ENCODE measurements around the gene R3HDM1. TPM values are rescaled to one million over a fixed set of nuclear protein-coding genes. Genes with fewer than 3 reads are reported as not detected.
"Not testable (repeated sequence)": the region's sequence is repeated elsewhere in the genome, so short reads cannot be mapped to it uniquely, and the experiment has no call there.

R3HDM1 gene
- total RNA-seq, 1 experiment from 2014 or later = 16.4 TPM

DNA sequence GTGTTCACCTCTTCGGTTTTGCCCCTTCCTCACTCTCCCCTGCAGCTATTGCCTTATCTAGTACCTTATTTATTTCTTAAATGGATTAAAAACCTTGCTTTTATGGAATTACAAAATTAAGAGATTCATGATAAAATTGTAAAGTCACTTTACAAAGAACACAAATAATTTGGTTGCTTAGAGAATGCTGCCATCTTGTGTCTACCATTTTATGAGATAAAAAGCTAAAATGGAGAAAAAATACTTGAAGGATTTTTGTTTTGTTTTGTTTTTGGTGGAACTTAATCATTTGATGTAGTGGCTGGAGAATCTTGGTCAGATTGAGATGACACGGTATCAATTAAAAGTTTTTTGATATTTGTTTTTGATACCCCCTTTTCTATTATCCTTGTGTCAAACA is 69.6 kb downstream of the R3HDM1 start:
- H3K4me3 ChIP-seq (ENCODE audit: insufficient read depth, low read depth, low read length) = no peak overlapping the region
- no peak for DNase-seq
- H3K36me3 ChIP-seq (replicated peaks; ENCODE audit: control insufficient read depth, insufficient read depth, low read length) = peaks cover 1% of the 10 kb centered on the region
- no peaks in the 10 kb centered on the region for H3K27me3 ChIP-seq (ENCODE audit: control insufficient read depth, insufficient read depth, low read length)

GRCh38 chr2:135603543-135603942 is 72.3 kb downstream of the R3HDM1 start:
- DNase-seq = no peak
- Histone ChIP-seq H3K4me3 (ENCODE audit: insufficient read depth, low read depth, low read length) (no peak overlapping the region), H3K27me3 (ENCODE audit: control insufficient read depth, insufficient read depth, low read length) (no peaks in the 10 kb centered on the region), H3K36me3 (replicated peaks; ENCODE audit: control insufficient read depth, insufficient read depth, low read length) (peaks cover 3% of the 10 kb centered on the region)

DNA sequence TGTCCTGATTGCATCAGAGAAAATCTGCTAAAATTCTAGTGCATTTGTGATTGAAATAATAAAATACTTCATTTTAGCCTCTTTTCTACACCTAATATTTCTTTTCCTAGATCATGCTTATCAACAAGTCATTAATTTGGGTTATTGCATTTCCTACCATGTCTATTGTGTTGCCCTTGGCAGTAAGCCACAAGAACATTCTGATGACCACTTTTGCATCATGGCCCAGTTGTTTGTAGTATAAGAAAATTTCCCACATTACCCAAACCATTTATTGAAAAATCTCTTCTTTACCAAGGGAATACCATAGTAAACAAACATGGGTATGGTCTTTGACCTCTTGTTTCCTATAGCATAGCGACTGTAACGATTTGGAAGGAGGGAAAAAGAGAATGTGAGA is 76.3 kb downstream of the R3HDM1 start:
- no peak for DNase-seq
- no peaks in the 10 kb centered on the region for H3K27me3 ChIP-seq (ENCODE audit: control insufficient read depth, insufficient read depth, low read length)
- H3K36me3 ChIP-seq (replicated peaks; ENCODE audit: control insufficient read depth, insufficient read depth, low read length) = peaks cover 3% of the 10 kb centered on the region
- no peak overlapping the region for H3K4me3 ChIP-seq (ENCODE audit: insufficient read depth, low read depth, low read length)

DNA sequence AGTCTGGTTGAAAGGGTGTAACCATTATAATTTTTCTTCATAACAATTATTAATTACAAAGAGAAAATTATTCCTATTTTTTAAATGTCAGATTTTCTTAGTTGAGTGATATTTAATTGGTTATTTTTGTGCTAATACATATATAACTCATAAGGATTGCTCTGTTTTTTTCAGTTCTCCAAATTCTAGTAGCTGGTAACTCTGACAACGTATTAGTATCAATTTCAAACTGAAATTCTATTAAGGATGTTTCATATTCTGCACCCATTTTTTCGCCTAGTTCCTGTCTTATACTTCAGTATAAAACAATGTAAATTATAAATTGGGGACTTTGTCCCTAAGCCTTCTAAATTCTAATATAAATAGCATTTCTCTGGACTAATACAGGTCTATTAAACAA is 81.0 kb downstream of the R3HDM1 start:
- Histone ChIP-seq H3K36me3 (replicated peaks; ENCODE audit: control insufficient read depth, insufficient read depth, low read length) (no peaks in the 10 kb centered on the region; the same call in none of the 2 replicates), H3K4me3 (ENCODE audit: insufficient read depth, low read depth, low read length) (no peak overlapping the region), H3K27me3 (ENCODE audit: control insufficient read depth, insufficient read depth, low read length) (no peaks in the 10 kb centered on the region)
- DNase-seq = no peak

DNA sequence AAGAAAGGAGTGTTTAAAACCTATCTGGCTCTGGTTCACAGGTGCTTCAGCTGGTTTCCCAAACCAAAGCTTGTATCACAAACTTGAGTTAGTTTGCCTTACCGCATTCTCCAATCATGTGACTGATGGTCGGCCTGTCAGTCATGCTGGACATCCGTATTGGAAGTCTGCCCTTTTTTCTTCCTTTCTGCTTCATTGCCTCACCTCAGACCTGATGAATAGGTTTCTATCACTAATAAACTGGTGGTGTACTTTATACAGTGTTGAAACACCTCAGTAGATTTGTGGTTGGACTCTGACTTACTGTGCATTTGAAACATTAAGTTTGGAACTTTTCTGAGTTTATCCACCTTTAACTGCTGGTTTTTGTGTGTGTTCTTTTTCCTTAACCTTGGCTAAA is 84.1 kb downstream of the R3HDM1 start:
- no peaks in the 10 kb centered on the region for H3K36me3 ChIP-seq (replicated peaks; ENCODE audit: control insufficient read depth, insufficient read depth, low read length)
- no peak overlapping the region for H3K4me3 ChIP-seq (ENCODE audit: insufficient read depth, low read depth, low read length)
- H3K27me3 ChIP-seq (ENCODE audit: control insufficient read depth, insufficient read depth, low read length) = no peaks in the 10 kb centered on the region
- no peak for DNase-seq

DNA sequence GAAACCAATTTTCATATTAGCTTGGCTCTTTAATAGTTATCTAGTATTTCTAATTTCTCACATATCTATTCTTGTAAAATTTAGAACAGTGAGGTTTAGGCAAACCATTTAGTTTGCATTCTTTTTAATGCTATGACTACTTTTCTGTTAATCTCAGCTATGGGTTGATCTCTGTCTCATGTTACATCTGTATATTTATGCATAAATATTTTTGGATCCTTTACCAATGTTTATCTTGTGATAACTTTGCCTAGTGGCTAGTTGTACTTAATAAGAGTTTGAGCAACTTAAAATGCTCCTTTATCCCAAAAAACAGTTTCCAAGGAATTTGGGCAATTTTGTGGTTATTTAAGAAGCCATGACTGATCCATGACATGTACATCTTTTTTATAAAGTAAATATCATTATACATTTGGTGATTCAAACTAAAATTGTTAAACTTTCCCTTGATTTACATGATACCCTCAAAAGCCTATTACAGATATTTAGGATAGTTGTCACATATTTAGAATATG is 86.3 kb downstream of the R3HDM1 start:
- no peak overlapping the region for H3K4me3 ChIP-seq (ENCODE audit: insufficient read depth, low read depth, low read length)
- no peak for DNase-seq
- no peaks in the 10 kb centered on the region for H3K36me3 ChIP-seq (replicated peaks; ENCODE audit: control insufficient read depth, insufficient read depth, low read length)
- H3K27me3 ChIP-seq (ENCODE audit: control insufficient read depth, insufficient read depth, low read length) = no peaks in the 10 kb centered on the region

DNA sequence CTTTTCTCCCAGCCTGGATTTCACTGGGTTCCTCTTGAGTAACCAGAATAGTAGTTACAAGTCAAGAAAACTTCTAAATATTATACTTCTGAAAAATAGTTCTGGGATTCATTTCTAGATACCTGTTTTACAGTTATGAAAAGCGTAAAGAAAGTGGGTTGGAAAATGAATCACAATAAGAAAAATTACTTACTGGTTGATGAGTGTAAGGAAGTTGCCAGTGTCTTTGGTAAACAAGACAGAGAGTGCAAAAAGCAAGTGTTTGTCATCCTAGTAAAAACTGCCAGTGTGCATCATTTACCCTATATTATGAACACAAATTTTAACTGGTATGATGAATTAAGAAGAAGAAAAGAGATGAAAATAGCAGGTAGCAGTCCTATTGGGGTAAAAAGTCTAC is 88.9 kb downstream of the R3HDM1 start:
- Histone ChIP-seq H3K27me3 (ENCODE audit: control insufficient read depth, insufficient read depth, low read length) (no peaks in the 10 kb centered on the region), H3K4me3 (ENCODE audit: insufficient read depth, low read depth, low read length) (no peak overlapping the region), H3K36me3 (replicated peaks; ENCODE audit: control insufficient read depth, insufficient read depth, low read length) (no peaks in the 10 kb centered on the region)
- DNase-seq = no peak

DNA sequence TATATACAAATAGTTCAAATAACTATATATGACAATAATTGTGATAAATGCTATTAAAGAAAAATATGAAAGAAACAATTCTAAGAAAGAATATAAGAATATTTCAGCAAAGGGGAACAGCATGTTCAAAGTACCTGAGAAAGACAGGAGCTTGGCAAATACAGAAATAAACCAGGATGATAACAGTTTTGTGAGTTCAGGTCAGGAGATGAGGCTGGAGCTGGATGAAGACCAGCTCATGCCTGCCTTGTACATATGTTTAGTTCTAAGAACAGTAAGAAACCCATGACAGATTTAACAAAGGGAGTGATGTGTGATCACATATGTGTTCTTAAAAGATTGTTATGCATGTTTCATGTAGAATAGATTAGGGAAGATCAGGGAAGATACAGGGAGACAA is 98.2 kb downstream of the R3HDM1 start:
- 0 out of 2 replicates have a peak, but pooled peaks cover 1% of the 10 kb centered on the region for H3K36me3 ChIP-seq (replicated peaks; ENCODE audit: control insufficient read depth, insufficient read depth, low read length)
- DNase-seq = no peak
- H3K4me3 ChIP-seq (ENCODE audit: insufficient read depth, low read depth, low read length) = no peak overlapping the region
- H3K27me3 ChIP-seq (ENCODE audit: control insufficient read depth, insufficient read depth, low read length) = no peaks in the 10 kb centered on the region

DNA sequence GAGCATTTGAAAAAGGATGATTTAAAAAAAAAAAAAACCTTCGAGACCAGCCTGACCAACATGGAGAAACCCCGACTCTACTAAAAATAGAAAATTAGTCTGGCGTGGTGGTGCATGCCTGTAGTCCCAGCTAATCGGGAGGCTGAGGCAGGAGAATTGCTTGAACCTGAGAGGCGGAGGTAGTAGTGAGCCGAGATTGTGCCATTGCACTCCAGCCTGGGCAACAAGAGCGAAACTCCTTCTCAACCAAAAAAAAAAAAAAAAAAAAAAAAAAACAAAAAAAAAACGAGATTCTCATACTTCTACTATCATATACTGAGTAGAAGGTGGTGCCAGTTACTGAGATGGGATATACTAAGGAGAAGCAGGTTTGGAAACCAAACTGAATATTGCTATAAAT is 98.8 kb downstream of the R3HDM1 start:
- not testable (repeated sequence) for DNase-seq; H3K4me3 ChIP-seq (ENCODE audit: insufficient read depth, low read depth, low read length); H3K36me3 ChIP-seq (replicated peaks; ENCODE audit: control insufficient read depth, insufficient read depth, low read length); H3K27me3 ChIP-seq (ENCODE audit: control insufficient read depth, insufficient read depth, low read length)

- no peak for DNase-seq
- H3K27me3 ChIP-seq (ENCODE audit: control insufficient read depth, insufficient read depth, low read length) = no peaks in the 10 kb centered on the region
- no peak overlapping the region for H3K4me3 ChIP-seq (ENCODE audit: insufficient read depth, low read depth, low read length)
- 0 out of 2 replicates have a peak, but pooled peaks cover 1% of the 10 kb centered on the region for H3K36me3 ChIP-seq (replicated peaks; ENCODE audit: control insufficient read depth, insufficient read depth, low read length)
These were observed 99.2 kb downstream of the R3HDM1 start for GRCh38 chr2:135630488-135630887.

- DNase-seq = no peak
- Histone ChIP-seq H3K4me3 (ENCODE audit: insufficient read depth, low read depth, low read length) (no peak overlapping the region), H3K36me3 (replicated peaks; ENCODE audit: control insufficient read depth, insufficient read depth, low read length) (peaks cover 4% of the 10 kb centered on the region)
These were observed 102.3 kb downstream of the R3HDM1 start for GRCh38 chr2:135633582-135633981.

DNA sequence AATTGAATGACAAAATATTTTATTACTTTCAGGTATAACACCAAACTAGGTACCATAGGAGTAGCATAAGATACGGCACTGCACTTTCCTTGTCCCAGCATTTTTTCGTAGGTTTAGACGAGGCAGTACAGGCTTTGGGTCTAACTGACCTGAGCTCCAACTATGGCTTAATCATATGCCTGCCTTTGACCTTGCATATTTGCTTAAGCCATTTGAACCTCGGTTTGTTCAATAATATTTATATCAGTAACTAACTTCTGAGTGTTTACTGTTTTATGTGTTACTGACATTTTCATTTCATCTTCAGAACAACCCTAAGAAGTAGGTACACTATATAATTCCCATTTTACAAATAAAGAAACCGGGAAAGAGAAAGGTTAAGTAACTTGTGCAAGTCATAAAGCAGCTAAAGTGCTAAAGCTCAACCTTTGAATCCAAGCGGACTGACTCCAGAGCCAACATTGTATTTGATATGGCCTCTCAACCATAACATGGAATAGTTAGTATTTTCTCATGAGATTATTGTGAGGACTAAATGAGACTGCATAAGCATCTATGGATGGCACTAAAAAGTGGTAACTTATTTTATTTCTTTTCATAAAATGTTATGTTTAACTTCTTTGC is 104.0 kb downstream of the R3HDM1 start:
- peaks cover 9% of the 10 kb centered on the region for H3K36me3 ChIP-seq (replicated peaks; ENCODE audit: control insufficient read depth, insufficient read depth, low read length)
- DNase-seq = no peak
- no peaks in the 10 kb centered on the region for H3K27me3 ChIP-seq (ENCODE audit: control insufficient read depth, insufficient read depth, low read length)
- no peak overlapping the region for H3K4me3 ChIP-seq (ENCODE audit: insufficient read depth, low read depth, low read length)

More at GRCh38 chr2:135633582-135633981, 102.3 kb downstream of the R3HDM1 start:
- H3K27me3 ChIP-seq (ENCODE audit: control insufficient read depth, insufficient read depth, low read length) = no peaks in the 10 kb centered on the region

DNA sequence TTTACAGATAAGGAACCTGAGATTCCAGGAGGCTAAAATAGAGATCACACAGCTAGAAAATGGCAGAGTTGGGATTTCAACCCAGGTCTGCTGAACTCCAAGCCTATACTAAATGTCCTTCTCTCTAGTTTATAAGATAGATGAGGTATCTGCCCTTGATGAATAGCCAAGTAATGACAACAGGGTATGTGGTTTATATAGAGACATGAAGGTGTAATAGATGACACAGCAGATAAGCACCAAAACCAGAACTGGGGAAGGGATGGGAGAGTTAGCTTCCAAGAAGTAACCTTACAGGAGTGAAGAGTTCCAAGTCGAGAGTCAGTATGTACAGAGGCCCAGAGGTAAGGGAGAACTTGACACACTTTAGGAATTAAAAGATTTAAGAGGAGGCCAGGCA is 105.7 kb downstream of the R3HDM1 start:
- H3K4me3 ChIP-seq (ENCODE audit: insufficient read depth, low read depth, low read length) = no peak overlapping the region
- H3K27me3 ChIP-seq (ENCODE audit: control insufficient read depth, insufficient read depth, low read length) = no peaks in the 10 kb centered on the region
- H3K36me3 ChIP-seq (replicated peaks; ENCODE audit: control insufficient read depth, insufficient read depth, low read length) = peaks cover 9% of the 10 kb centered on the region
- no peak for DNase-seq

DNA sequence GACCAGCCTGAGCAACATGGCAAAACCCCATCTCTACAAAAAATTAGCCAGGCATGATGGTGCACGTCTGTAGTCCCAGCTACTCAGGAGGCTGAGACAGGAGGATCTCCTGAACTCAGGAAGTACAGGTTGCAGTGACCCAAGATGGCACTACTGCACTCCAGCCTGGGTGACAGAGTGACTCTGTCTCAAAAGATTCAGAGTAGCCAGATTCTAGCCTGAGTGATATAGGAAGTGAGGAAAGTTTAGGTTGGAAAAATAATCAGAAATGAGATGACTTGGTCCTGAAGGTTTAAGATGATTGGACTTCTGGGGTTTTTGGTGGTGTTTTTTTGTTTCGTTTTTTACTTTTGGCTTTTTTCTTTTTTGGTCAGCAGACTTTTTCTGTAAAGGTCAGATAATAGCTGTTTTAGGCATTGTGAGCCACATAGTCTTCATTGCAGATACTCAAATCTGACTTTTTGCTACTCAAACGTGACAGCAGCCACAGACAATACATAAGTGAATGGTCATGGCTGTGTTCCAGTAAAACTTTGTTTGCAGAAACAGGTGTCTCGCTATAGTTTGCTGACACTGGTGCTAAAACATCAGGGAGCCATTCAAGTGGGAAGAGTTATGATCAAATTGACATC is 106.3 kb downstream of the R3HDM1 start:
- Histone ChIP-seq H3K27me3 (ENCODE audit: control insufficient read depth, insufficient read depth, low read length) (no peaks in the 10 kb centered on the region), H3K36me3 (replicated peaks; ENCODE audit: control insufficient read depth, insufficient read depth, low read length) (peaks cover 9% of the 10 kb centered on the region), H3K4me3 (ENCODE audit: insufficient read depth, low read depth, low read length) (no peak overlapping the region)
- no peak for DNase-seq

DNA sequence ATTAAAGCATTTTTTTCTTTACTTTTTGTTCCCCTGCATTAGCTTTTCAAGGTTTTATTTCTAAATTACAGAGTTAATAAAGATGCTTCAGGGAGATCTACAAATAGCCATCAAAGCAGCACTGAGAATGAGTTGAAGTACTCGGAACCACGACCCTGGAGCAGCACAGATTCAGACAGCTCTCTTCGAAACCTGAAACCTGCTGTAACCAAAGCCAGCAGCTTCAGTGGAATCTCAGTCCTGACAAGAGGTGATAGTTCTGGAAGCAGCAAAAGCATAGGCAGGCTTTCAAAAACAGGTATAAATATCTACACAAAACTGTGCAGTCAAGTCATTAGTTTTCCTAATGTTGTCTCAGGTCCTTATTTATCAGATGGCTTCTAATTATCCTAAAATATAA is 107.5 kb downstream of the R3HDM1 start:
- peaks cover 9% of the 10 kb centered on the region for H3K36me3 ChIP-seq (replicated peaks; ENCODE audit: control insufficient read depth, insufficient read depth, low read length)
- H3K27me3 ChIP-seq (ENCODE audit: control insufficient read depth, insufficient read depth, low read length) = no peaks in the 10 kb centered on the region
- no peak overlapping the region for H3K4me3 ChIP-seq (ENCODE audit: insufficient read depth, low read depth, low read length)
- no peak for DNase-seq

Data from H7 (cell line).